Thyroid gland (tissue), 4 donors: Measurements from ENCODE around the gene AMER3. TPM values are rescaled to one million over a fixed set of nuclear protein-coding genes. Genes with fewer than 3 reads are reported as not detected.

ENCODE experiments used
- DNase-seq, 2 donors: peaks; one replicate each; pipeline ENCODE4 v3.0.0-alpha.2; 2019
- H3K27ac ChIP-seq, 3 donors: fragments of 200-600 bp; sonication (generic); 1 replicate in 2 of 3; 2 replicates in 1 of 3; pipeline ENCODE4 v1.5.1; 2016 to 2019; ENCODE audit warnings: mild to moderate bottlenecking in 1 of 3, moderate library complexity in 1 of 3
- H3K27me3 ChIP-seq: fragments of 200-600 bp; sonication (generic); one replicate; pipeline ENCODE4 v1.5.1; 2019
- H3K36me3 ChIP-seq, 2 donors: fragments of 200-600 bp; sonication (generic); one replicate each; pipeline ENCODE4 v1.5.1; 2016 to 2019
- H3K4me1 ChIP-seq, 2 donors: fragments of 200-600 bp; sonication (generic); one replicate each; pipeline ENCODE4 v1.5.1; 2017 to 2019
- H3K4me3 ChIP-seq, 3 donors: fragments of 200-600 bp; sonication (generic); replicated peaks in 1 of 3; 1 replicate in 2 of 3; 2 replicates in 1 of 3; pipeline ENCODE4 v1.5.1; 2016; ENCODE audit warnings: mild to moderate bottlenecking in 1 of 3
- H3K9me3 ChIP-seq: fragments of 200-600 bp; sonication (generic); one replicate; pipeline ENCODE4 v1.5.1; 2017
- CTCF ChIP-seq, 6 experiments: fragments of 200-600 bp in 3 of 6; fragments of 450-650 bp in 3 of 6; sonication (generic) in 3 of 6; IDR thresholded peaks; one replicate each; pipeline ENCODE4 v1.5.1; 2016 to 2019; ENCODE audit warnings: antibody characterized with exemption in 6 of 6, mild to moderate bottlenecking in 2 of 6, inconsistent platforms in 1 of 6, moderate library complexity in 1 of 6
- POLR2A ChIP-seq, 2 donors: fragments of 450-650 bp; IDR thresholded peaks; one replicate each; pipeline ENCODE4 v1.6.1; 2017; ENCODE audit warnings: antibody characterized with exemption in 2 of 2, mild to moderate bottlenecking in 2 of 2, moderate library complexity in 1 of 2
- WGBS, 2 donors: methylation state at CpG; one replicate each; pipeline ENCODE4 v1.1.5; 2017; 5-methylcytosine and 5-hydroxymethylcytosine counted together
- intact Hi-C: fragments of 100-400 bp; cut with DNase I; formaldehyde crosslinking; loops from one replicate; pipeline ENCODE4 v1.15.1; 2023
- total RNA-seq, 4 donors: library from RNA; depleted of rRNA; stranded (reverse); fragments of >200 nt; gene quantifications; one replicate each; pipeline ENCODE4 v1.2.3, GENCODE V29; 2016

AMER3 gene
- total RNA-seq, 4 donors from 2014 or later: 0.08 TPM; not detected in 3

GRCh38 chr2:130760754-130761751 lies 5.7 kb downstream of the AMER3 start:
- Histone ChIP-seq H3K4me1 (peaks cover 3 to 5% of the 10 kb centered on the region in 2 donors), H3K27ac (no peak overlapping the region), H3K4me3 (no peak overlapping the region), H3K27me3 (no peaks in the 10 kb centered on the region), H3K9me3 (no peaks in the 10 kb centered on the region), H3K36me3 (no peaks in the 10 kb centered on the region)
- intact Hi-C loops: no loop called here
- DNase-seq: no peak
- no peak for TF ChIP-seq CTCF (IDR thresholded peaks at IDR 0.05)
- no peak for TF ChIP-seq POLR2A (IDR thresholded peaks at IDR 0.05)
- WGBS, 2 donors: 71 to 75% methylated on average over 12 to 14 of the region's 14 CpGs

- no peak for DNase-seq
- Histone ChIP-seq H3K27me3 (no peaks in the 10 kb centered on the region), H3K9me3 (no peaks in the 10 kb centered on the region), H3K36me3 (no peaks in the 10 kb centered on the region), H3K4me1 (no peaks in the 10 kb centered on the region), H3K4me3 (no peak overlapping the region), H3K27ac (no peak overlapping the region)
- TF ChIP-seq POLR2A (IDR thresholded peaks at IDR 0.05) (no peak), CTCF (IDR thresholded peaks at IDR 0.05) (no peak)
- intact Hi-C loops: no loop called here
- WGBS, 2 donors: 65 to 90% methylated on average over 18 to 21 of the region's 37 CpGs
Observed at GRCh38 chr2:130762031-130762909, 6.9 kb downstream of the AMER3 start.

- Histone ChIP-seq H3K36me3 (no peaks in the 10 kb centered on the region), H3K4me1 (no peaks in the 10 kb centered on the region), H3K27ac (no peak overlapping the region), H3K27me3 (no peaks in the 10 kb centered on the region), H3K9me3 (no peaks in the 10 kb centered on the region), H3K4me3 (no peak overlapping the region)
- no peak for TF ChIP-seq CTCF (IDR thresholded peaks at IDR 0.05)
- no peak for TF ChIP-seq POLR2A (IDR thresholded peaks at IDR 0.05)
- 68 to 70% methylated on average over 5 to 7 of the region's 22 CpGs for WGBS, 2 donors
- no peak for DNase-seq
- intact Hi-C loops: no loop called here
Observed at GRCh38 chr2:130762910-130763385, 7.6 kb downstream of the AMER3 start.

GRCh38 chr2:130763405-130763804 lies 8.1 kb downstream of the AMER3 start:
- Histone ChIP-seq H3K27ac (no peak overlapping the region), H3K27me3 (no peaks in the 10 kb centered on the region), H3K4me3 (no peak overlapping the region), H3K4me1 (no peaks in the 10 kb centered on the region), H3K9me3 (no peaks in the 10 kb centered on the region), H3K36me3 (no peaks in the 10 kb centered on the region)
- TF ChIP-seq CTCF (IDR thresholded peaks at IDR 0.05): no peak
- TF ChIP-seq POLR2A (IDR thresholded peaks at IDR 0.05): no peak
- 87% methylated on average over 5 of the region's 12 CpGs; no CpG with 5 or more reads in 1 of the 2 donors for WGBS, 2 donors
- intact Hi-C loops: no loop called here
- DNase-seq: no peak
